Lower leg skin (tissue), 4 donors: Measurements from ENCODE around the gene OR4A5. TPM values are rescaled to one million over a fixed set of nuclear protein-coding genes. Genes with fewer than 3 reads are reported as not detected.
"Not testable (repeated sequence)": the region's sequence is repeated elsewhere in the genome, so short reads cannot be mapped to it uniquely, and the experiment has no call there.

Experiments used
- DNase-seq, 2 donors: peaks; one replicate each; pipeline ENCODE4 v3.0.0-alpha.2; 2019; ENCODE audit warnings: low spot score in 2 of 2
- H3K4me3 ChIP-seq: fragments of 200-600 bp; sonication (generic); 2 replicates; pipeline ENCODE4 v1.5.1; 2017; ENCODE audit warnings: mild to moderate bottlenecking, low read depth; ENCODE audit not compliant: poor library complexity, severe bottlenecking
- WGBS, 2 donors: methylation state at CpG; one replicate each; pipeline ENCODE4 v1.1.5; 2018; 5-methylcytosine and 5-hydroxymethylcytosine counted together
- intact Hi-C: fragments of 100-400 bp; cut with DNase I; formaldehyde crosslinking; loops from one replicate; pipeline ENCODE4 v1.15.0; 2023; ENCODE audit warnings: low total_unique reads
- total RNA-seq, 4 donors: library from RNA; depleted of rRNA; stranded (reverse); fragments of >200 nt; gene quantifications; one replicate each; pipeline ENCODE4 v1.1.0, GENCODE V29; 2016

OR4A5 gene, protein sequence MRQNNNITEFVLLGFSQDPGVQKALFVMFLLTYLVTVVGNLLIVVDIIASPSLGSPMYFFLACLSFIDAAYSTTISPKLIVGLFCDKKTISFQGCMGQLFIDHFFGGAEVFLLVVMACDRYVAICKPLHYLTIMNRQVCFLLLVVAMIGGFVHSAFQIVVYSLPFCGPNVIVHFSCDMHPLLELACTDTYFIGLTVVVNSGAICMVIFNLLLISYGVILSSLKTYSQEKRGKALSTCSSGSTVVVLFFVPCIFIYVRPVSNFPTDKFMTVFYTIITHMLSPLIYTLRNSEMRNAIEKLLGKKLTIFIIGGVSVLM
- total RNA-seq: not detected

DNA sequence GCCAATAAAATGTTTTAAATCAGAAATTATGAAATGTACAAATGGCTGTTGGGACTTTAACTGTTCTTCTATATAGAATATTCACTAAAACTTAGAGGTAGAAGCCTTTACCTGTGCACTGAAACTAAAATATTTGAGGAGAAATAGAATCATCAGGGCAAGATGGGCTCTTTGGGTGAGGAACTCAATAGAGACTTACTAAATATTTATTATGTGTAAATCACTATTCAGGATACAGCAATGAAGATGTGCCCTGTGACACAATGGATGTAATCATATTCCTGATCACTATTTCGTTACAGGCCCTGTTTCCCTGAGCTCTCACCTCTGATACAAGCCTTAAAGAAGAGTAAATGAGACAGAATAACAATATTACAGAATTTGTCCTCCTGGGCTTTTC lies at the start of gene OR4A5:
Gene OR4A5 (plus strand): TSS at position 301 of the 400 bp plus-strand sequence. CDS start 53 bp downstream, at position 354.
- intact Hi-C loops, H3K4me3 ChIP-seq, DNase-seq: not testable (repeated sequence)
- WGBS, 2 donors: 0% methylated on average over 1 of the region's 1 CpG

DNA sequence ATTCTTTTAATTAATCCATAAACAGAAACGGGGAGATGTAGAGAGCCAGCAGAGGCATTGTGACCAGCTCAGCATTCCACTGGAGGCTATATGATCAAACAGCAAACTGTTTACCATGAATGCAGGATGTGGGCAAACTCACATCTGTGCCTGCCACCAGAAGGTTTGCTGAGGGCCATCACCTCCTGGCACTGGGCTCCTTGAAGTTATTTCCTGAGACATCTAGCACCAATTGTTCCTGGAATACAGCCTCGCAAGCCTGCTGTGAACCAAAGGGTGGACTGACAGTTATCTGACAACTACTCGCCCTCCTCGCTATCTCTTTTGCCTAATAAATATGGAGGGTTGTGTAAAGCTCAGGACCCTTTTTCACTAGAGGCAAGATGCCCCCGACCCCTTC lies 13.5 kb downstream of the OR4A5 start:
- 62 to 66% methylated on average over 5 of the region's 5 CpGs for WGBS, 2 donors
- intact Hi-C loops: not testable (repeated sequence)

More for the DNA sequence above, 13.5 kb downstream of the OR4A5 start:
- H3K4me3 ChIP-seq, DNase-seq: not testable (repeated sequence)

Other genes with a start within 250 kb of the OR4A5 start
- gene OR4C46, start 102.8 kb upstream of the OR4A5 start, total RNA-seq: not detected